ENCODE results near the gene GNAT3.

Gene GNAT3

GRCh38 chr7:80417211-80417793, 94.6 kb downstream of the GNAT3 start:
- no peak for DNase-seq (ENCODE audit: low read depth in 1 of 2, low spot score in 1 of 2)
- no peak for TF ChIP-seq JUND (IDR thresholded peaks at IDR 0.05; ENCODE audit: low read depth)
- in situ Hi-C loops (cut with HindIII; ENCODE audit: low pct_unique_long_range_greater_than_20kb, low sequenced_read_pairs), result no loop called here

GRCh38 chr7:80415522-80415921, 96.3 kb downstream of the GNAT3 start:
- in situ Hi-C loops (cut with HindIII; ENCODE audit: low pct_unique_long_range_greater_than_20kb, low sequenced_read_pairs), result no loop called here
- no peak for TF ChIP-seq JUND (IDR thresholded peaks at IDR 0.05; ENCODE audit: low read depth)
- DNase-seq (ENCODE audit: low read depth in 1 of 2, low spot score in 1 of 2), result no peak

GRCh38 chr7:80415114-80415513, 96.8 kb downstream of the GNAT3 start:
- in situ Hi-C loops (cut with HindIII; ENCODE audit: low pct_unique_long_range_greater_than_20kb, low sequenced_read_pairs), result no loop called here
- TF ChIP-seq JUND (IDR thresholded peaks at IDR 0.05; ENCODE audit: low read depth), result no peak
- no peak for DNase-seq (ENCODE audit: low read depth in 1 of 2, low spot score in 1 of 2)

- TF ChIP-seq JUND (IDR thresholded peaks at IDR 0.05; ENCODE audit: low read depth), result no peak
- no peak for DNase-seq (ENCODE audit: low read depth in 1 of 2, low spot score in 1 of 2)
- in situ Hi-C loops (cut with HindIII; ENCODE audit: low pct_unique_long_range_greater_than_20kb, low sequenced_read_pairs), result no loop called here
Measured at GRCh38 chr7:80414331-80414730, 97.5 kb downstream of the GNAT3 start.

GRCh38 chr7:80413383-80413945, 98.4 kb downstream of the GNAT3 start:
- no peak for TF ChIP-seq JUND (IDR thresholded peaks at IDR 0.05; ENCODE audit: low read depth)
- in situ Hi-C loops (cut with HindIII; ENCODE audit: low pct_unique_long_range_greater_than_20kb, low sequenced_read_pairs), result no loop called here
- DNase-seq (ENCODE audit: low read depth in 1 of 2, low spot score in 1 of 2), result no peak

GRCh38 chr7:80412842-80413241, 99.0 kb downstream of the GNAT3 start:
- no peak for DNase-seq (ENCODE audit: low read depth in 1 of 2, low spot score in 1 of 2)
- in situ Hi-C loops (cut with HindIII; ENCODE audit: low pct_unique_long_range_greater_than_20kb, low sequenced_read_pairs), result no loop called here
- TF ChIP-seq JUND (IDR thresholded peaks at IDR 0.05; ENCODE audit: low read depth), result no peak

- TF ChIP-seq JUND (IDR thresholded peaks at IDR 0.05; ENCODE audit: low read depth), result no peak
- in situ Hi-C loops (cut with HindIII; ENCODE audit: low pct_unique_long_range_greater_than_20kb, low sequenced_read_pairs), result no loop called here
- DNase-seq (ENCODE audit: low read depth in 1 of 2, low spot score in 1 of 2), result no peak
Measured at GRCh38 chr7:80411621-80412020, 100.2 kb downstream of the GNAT3 start.

- DNase-seq (ENCODE audit: low read depth in 1 of 2, low spot score in 1 of 2), result no peak
- no peak for TF ChIP-seq JUND (IDR thresholded peaks at IDR 0.05; ENCODE audit: low read depth)
- in situ Hi-C loops (cut with HindIII; ENCODE audit: low pct_unique_long_range_greater_than_20kb, low sequenced_read_pairs), result no loop called here
Measured at GRCh38 chr7:80410081-80410480, 101.8 kb downstream of the GNAT3 start.
